CD1c-positive myeloid dendritic cell (primary cell): ENCODE measurements around the gene TIMM23.
A peak's percentile ranks its signal among the peaks of the same experiment; 100 is the strongest.
"Not testable (repeated sequence)": the region's sequence is repeated elsewhere in the genome, so short reads cannot be mapped to it uniquely, and the experiment has no call there.

Experiments
- DNase-seq: peaks from one replicate; pipeline ENCODE4 v3.0.0-alpha.2; 2016; ENCODE audit errors: extremely low spot score

The TIMM23 gene, protein sequence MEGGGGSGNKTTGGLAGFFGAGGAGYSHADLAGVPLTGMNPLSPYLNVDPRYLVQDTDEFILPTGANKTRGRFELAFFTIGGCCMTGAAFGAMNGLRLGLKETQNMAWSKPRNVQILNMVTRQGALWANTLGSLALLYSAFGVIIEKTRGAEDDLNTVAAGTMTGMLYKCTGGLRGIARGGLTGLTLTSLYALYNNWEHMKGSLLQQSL

GRCh38 chr10:45972106-45972812 lies at the start of gene TIMM23:
TSS of gene TIMM23 (plus strand) at chr10:45972489. CDS start at chr10:45972625, 136 bp downstream.
- peak; percentile 93 for DNase-seq

DNA sequence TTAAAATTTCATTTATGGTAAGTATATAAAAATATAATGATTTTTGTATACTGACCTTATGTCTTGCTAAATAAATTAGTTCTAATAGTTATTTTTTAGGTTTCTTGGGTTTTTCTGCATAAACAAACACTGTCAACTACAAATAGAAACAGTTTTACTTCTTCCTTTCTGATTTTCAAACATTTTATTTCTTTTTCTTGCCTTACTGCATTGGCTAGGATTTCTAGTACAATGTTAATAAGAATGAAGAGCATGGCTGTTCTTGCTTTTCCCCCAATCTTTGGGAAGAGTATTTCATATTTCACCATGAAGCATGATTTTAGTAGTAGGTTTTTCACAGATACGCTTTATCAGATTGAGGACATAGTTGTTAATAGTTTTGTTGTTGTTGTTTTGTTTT lies 45.5 kb upstream of the TIMM23 start:
- DNase-seq, result not testable (repeated sequence)

DNA sequence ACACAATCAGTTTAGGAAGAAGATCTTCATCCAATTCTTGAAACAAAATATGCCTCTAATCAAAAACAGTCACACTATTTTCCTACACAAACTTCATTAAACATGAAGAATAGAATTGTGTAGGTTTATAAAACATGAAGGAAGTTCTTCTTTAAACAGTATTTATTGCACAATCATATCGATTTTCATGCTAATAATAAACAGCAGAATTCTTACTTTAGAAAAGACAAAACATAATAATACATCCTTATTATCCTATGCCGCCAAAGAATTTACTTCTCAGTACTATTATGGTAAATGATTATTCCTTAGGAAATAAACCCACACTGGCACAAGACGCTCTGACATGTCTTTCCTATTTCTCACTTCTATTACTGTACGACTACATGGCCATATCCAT lies 41.0 kb upstream of the TIMM23 start:
- DNase-seq, result not testable (repeated sequence)

GRCh38 chr10:45934788-45935187 lies 37.5 kb upstream of the TIMM23 start:
- not testable (repeated sequence) for DNase-seq

DNA sequence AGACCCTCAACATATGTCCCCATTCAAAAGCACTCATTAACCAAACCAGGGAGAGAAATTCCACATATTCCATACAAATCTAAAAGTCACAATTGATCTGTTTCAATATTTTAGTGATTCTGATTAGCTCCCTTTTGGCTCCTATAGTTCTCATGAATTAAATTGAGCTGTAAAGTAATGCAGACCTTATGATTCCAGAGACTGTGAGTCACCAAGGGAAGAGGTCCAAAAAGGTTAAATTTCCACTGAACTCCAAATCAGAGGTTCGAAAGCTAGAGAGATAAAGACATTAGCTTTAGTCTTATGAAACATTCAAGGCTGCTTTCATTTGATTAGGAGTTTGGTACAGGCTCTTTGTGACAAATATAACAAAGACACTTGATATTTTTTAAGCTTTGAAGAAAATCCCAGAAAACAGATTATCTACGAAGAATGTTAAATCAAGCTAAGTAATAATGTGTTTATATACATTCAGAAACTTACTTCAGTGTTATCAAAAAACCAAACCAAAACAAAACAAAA lies 33.1 kb upstream of the TIMM23 start:
- DNase-seq, result not testable (repeated sequence)

DNA sequence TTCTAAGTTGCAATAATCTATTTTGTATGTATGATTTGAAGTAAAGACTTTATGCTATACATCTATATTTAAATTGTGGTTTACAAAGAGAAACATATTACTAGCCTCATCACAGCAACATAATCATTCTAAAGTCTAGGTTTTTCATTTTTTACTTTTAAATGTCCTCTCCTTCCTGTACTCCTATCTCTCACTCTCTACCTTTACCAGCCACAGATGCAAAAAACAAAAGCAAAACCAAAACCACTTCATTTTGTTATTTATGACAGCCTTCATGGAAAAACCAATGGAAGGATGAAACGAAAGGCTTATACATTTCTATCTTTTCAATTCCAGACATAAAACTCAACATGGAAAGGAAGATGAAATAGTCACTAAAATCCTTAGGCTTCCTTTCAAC lies 31.1 kb upstream of the TIMM23 start:
- DNase-seq, result not testable (repeated sequence)

DNA sequence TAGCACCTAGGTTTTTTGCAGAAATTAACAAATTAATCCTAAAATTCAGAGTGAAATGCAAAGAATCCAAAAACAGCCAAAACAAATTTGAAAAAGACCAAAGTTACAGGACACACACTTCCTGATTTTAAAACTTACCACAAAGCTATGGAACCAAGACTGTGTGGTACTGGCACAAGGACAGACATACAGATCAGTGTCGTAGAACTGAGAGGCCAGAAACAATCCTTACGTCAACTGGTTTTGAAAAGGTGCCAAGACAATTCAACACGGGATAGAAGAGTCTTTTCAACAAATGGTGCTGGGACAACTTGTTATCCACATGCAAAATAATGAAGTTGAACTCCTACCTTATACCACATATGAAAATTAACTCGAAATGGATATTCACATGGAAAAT lies 26.8 kb upstream of the TIMM23 start:
- not testable (repeated sequence) for DNase-seq

DNA sequence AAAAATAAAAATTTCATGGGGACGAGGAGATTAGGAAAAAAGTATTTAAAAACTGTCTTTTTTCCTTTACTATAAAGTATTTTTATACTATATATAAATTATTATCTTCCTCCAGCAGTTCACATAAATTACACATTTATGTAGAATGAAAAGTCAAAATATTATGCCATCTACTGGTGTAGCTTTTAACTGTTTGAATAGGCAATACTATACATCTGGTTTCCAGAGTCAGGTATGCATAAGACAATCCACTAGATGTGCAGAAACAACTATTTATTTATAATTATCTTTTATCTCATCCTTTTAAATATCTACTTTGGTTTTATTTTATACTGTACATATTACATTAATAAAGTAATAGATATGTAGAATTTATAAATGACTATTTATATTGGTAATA lies 24.9 kb upstream of the TIMM23 start:
- DNase-seq, result not testable (repeated sequence)

GRCh38 chr10:45948801-45949200 lies 23.5 kb upstream of the TIMM23 start:
- not testable (repeated sequence) for DNase-seq

GRCh38 chr10:45954367-45954766 lies 17.9 kb upstream of the TIMM23 start:
- DNase-seq, result not testable (repeated sequence)

GRCh38 chr10:45956634-45957033 lies 15.7 kb upstream of the TIMM23 start:
- DNase-seq, result not testable (repeated sequence)

GRCh38 chr10:45957928-45958327 lies 14.4 kb upstream of the TIMM23 start:
- not testable (repeated sequence) for DNase-seq

DNA sequence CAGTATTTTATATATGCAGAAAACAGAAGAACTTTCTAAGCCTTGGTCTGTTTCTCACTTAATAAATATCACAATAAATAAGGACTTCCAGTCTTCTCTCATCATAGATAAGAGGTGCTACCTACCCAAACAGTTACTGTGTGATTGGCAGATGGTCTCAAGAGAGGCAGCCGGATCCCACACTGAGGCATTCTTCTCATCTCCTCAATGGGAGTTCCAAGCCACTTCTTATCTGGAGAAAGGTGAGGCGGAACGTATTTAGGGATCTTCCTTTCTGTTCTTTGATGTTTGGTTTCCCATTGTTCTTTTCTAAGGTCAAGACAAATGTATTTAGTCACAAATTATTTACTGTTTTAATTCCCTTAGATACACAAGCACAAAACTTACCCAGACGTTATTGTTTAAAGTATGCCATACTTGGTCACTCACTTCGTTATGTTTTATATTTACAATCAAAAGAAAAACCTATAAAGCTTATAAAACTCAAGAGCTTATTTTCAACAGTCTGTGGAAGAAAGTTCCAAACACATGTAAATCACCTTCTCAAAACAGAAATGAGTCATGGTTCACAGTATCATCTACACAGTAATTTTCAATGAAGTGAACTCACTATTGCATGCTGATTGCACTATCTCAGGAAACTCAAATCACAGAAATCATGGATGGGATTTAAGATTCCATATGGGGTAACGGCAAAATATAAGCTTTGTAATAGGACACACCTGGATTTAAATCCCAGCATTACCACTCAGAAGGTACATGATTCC lies 9.4 kb upstream of the TIMM23 start:
- not testable (repeated sequence) for DNase-seq

- peak; percentile 11 for DNase-seq
These were observed 1.3 kb upstream of the TIMM23 start for GRCh38 chr10:45971019-45971418.

GRCh38 chr10:45971742-45972105 lies 565 bp upstream of the TIMM23 start:
- not testable (repeated sequence) for DNase-seq

DNA sequence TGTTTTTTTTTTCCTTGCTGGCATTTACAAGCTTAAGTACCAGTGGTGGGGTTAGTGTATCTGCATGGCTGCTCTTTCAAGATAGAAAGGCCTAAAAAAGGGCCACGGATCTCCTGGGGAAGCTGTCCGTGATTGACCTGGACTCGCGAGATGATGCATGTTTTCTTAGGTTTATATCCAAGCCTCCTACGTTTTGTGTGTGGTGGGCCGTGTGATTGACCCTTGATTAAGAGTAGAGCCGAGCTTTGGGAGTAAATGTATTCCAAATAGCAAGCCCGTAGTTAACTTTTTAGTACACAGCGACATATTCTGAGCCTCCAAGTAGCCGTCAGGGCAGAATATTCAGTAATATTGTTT lies 502 bp downstream of the TIMM23 start:
- DNase-seq, result not testable (repeated sequence)

- DNase-seq, result not testable (repeated sequence)
These were observed 1.8 kb downstream of the TIMM23 start for GRCh38 chr10:45974041-45974440.

GRCh38 chr10:45978554-45978953 lies 6.3 kb downstream of the TIMM23 start:
- DNase-seq, result not testable (repeated sequence)

DNA sequence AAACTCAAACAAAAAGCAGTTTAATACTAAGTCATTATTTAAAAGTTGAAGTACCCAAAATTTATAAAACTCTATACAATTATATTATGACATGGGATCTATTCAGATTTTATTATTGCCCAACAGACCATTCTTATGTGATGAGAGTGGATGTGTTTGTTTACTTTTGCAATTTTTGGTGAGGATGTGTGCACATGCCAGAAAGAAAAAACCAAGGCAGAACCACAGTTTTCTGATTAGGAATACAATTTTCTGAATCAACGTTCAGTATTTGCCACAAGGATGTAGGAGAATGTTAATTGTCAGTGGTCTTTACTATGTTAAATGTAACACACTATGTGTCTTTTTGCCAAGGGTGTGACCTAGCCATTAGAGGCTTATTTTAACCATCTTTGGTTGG lies 9.1 kb downstream of the TIMM23 start:
- not testable (repeated sequence) for DNase-seq

DNA sequence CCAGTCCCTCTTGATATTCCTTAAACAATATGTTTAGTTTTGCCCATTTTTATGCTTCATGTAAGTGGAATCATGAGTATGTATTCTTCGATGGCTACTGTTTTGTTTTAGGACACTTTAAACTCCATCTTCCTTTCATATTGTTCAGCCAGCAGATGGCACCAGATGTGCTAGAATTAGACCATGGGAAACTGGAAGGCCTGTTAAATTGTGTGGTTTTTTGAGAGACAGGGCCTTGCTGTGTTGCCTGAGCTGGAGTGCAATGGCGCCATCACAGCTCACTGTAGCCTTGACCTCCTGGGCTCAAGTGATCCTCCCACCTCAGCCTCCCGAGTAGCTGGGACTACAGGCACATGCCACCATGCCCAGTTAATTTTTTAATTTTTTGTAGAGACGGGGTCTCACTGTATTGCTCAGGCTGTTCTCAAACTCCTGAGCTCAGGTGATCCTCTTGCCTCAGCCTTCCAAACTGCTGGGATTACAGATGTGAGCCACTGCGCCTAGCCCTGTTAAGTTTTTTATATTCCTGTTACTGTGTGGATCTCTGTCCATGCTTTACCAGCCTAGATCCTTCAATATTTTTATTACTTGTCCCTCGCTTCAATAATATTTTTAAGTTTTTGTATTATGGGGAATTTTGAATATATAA lies 11.4 kb downstream of the TIMM23 start:
- DNase-seq, result peak; percentile 58

DNA sequence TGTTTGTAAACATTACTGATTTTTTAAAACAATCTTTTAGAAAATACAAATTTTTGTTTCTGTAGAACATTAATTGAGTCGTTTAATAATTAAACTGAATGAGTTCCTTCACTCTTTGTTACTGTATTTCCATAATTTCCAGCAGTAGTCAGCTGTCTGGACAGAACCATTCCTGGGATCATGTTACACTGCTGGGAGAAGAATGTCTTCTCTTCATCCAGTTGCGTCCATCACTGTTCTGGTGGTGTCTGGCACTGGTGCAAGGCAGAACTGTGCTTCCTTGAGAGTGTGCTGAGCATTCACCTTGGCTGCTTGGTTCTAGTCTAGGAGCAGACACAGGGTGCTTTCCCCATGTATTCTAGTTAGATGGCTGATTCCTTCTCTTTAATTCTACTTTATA lies 12.2 kb downstream of the TIMM23 start:
- DNase-seq, result not testable (repeated sequence)

- DNase-seq, result not testable (repeated sequence)
These were observed 13.3 kb downstream of the TIMM23 start for GRCh38 chr10:45985590-45985989.
